ENCODE data around the gene PRDM11.

Gene PRDM11

GRCh38 chr11:45142241-45143055, 4.0 kb upstream of the PRDM11 start:
- no peak for DNase-seq

GRCh38 chr11:45143494-45143893, 2.9 kb upstream of the PRDM11 start:
- DNase-seq, result no peak

GRCh38 chr11:45144126-45145082, 2.0 kb upstream of the PRDM11 start:
- no peak for DNase-seq

- no peak for DNase-seq
Observed at GRCh38 chr11:45145083-45145378, 1.4 kb upstream of the PRDM11 start.

GRCh38 chr11:45145379-45146071, 914 bp upstream of the PRDM11 start:
- no peak for DNase-seq

- DNase-seq, result peak; percentile 91 to 94
Observed at GRCh38 chr11:45147017-45147728, 734 bp downstream of the PRDM11 start.

GRCh38 chr11:45147891-45148675, 1.6 kb downstream of the PRDM11 start:
- DNase-seq, result no peak

GRCh38 chr11:45149483-45150056, 3.1 kb downstream of the PRDM11 start:
- DNase-seq, result no peak

GRCh38 chr11:45150301-45150700, 3.9 kb downstream of the PRDM11 start:
- no peak for DNase-seq

- no peak for DNase-seq
Observed at GRCh38 chr11:45150943-45151342, 4.5 kb downstream of the PRDM11 start.

- no peak for DNase-seq
Observed at GRCh38 chr11:45151362-45151982, 5.0 kb downstream of the PRDM11 start.

GRCh38 chr11:45152740-45153595, 6.5 kb downstream of the PRDM11 start:
- DNase-seq, result no peak

GRCh38 chr11:45154276-45154675, 7.8 kb downstream of the PRDM11 start:
- DNase-seq, result no peak

GRCh38 chr11:45155058-45155551, 8.7 kb downstream of the PRDM11 start:
- DNase-seq, result no peak

- no peak for DNase-seq
Observed at GRCh38 chr11:45155627-45156180, 9.3 kb downstream of the PRDM11 start.

GRCh38 chr11:45156201-45156600, 9.8 kb downstream of the PRDM11 start:
- DNase-seq, result no peak

GRCh38 chr11:45156741-45157140, 10.3 kb downstream of the PRDM11 start:
- DNase-seq, result no peak

GRCh38 chr11:45157247-45158209, 11.1 kb downstream of the PRDM11 start:
- DNase-seq, result no peak

Measured in CD4-positive, alpha-beta T cell treated with Interferon alpha-2 for 1 hour (primary cell).